Fibroblast of skin of left quadriceps (primary cell): ENCODE data around the gene ESM1.
A peak's percentile ranks its signal among the peaks of the same experiment; 100 is the strongest.

ENCODE experiments used
- DNase-seq, 2 experiments: peaks; one replicate each; pipeline ENCODE4 v3.0.0-alpha.2; 2013; ENCODE audit warnings: low read depth in 2 of 2

Gene ESM1

DNA sequence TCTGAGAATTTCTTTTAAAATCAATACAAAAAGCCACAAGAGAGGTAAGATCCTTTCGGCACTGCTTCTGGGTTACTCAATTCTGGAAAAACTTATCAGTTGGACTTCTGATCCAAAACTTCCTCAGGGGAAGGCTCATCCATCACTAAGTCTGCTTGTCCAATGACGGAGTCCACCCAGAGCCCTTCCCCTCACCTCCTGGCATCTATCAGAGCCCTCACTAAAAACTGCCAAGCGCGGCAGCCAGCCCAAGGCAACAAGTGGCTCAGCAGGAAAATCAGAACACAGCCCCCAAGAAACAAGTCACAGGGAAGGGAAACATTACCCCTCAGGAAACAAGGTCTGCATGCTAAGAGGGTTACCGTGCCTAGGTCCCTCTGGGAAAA lies 869 bp upstream of the ESM1 start:
- no peak for DNase-seq

DNA sequence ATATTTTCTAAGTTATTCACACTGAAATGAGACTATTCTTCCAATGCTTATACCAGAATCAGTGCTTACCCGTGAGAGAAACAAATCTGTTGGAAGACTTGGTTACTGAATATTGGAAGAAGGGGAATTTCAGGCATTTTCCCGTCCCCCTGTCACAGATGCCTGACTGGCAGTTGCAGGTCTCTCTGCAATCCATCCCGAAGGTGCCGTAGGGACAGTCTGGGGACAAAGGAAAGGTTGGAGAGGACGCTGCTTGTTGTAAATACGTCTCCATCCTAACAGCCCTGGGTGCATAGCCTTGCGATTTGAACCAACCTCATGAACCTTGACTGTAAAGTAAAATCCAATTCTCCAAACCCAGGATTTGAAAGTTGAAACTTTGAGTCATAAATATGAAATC lies 3.5 kb downstream of the ESM1 start:
- DNase-seq, result no peak

DNA sequence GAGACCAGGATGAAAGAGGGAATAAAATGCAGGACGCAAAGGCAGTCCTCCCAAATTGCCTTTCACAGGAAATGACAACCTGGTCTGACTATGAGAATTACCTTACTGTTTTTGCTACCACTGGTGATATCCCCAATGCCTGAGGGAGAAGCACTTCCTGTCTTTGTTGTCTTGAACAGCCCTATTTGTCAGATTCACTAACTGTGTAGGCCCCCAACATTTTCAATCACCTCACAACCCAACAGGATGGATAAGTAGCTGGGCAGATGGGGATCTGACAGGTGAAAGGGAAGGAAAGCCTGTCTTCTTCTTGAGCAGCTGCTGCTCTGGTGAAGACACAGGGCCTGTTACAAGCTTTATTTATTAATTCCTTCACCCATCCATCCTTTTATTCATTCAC lies 9.7 kb downstream of the ESM1 start:
- DNase-seq, result no peak

DNA sequence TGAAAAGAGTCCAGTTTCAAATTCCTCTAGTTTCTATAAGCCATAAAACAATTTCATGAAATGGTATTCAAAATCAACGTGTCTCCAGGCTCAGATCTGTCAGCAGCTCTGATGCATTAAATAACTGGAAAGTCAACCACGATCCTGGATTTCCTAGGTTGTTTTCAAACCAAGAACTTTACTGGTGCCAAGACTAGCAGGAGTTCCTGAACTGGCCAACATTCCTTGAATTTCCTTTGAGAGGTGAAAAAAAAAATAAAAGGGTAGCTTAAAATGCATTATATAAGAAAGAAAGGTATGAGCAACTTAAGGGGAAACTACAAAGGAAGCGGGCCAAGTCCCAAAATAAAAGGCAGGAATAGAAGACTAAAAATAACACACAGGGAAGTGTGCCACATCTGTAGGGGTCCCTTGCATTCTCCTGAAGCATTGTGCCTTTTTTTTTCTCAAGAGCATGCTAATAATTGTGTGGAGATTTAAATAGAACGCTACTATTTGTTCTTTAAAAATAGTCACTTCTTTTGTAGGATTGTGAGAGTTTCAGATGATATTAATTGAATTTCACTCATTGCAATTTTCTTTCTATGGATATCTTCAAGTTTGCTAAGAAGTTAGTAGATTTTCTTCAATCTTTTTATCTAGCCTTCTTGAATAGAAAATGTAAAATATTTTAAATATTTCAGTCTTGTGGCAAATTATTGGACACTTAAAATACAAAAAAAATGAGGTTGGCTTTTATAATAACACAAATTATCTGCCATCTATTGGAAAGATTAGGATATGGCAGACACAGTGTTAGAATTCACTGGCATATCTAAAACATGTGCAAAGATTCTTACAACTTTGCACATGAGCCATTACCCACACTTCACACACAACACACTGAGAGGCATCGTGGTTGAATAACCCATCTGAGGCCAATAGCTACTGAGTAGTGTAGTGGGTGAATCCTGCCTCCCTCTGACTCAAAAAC lies 15.3 kb downstream of the ESM1 start:
- no peak for DNase-seq

DNA sequence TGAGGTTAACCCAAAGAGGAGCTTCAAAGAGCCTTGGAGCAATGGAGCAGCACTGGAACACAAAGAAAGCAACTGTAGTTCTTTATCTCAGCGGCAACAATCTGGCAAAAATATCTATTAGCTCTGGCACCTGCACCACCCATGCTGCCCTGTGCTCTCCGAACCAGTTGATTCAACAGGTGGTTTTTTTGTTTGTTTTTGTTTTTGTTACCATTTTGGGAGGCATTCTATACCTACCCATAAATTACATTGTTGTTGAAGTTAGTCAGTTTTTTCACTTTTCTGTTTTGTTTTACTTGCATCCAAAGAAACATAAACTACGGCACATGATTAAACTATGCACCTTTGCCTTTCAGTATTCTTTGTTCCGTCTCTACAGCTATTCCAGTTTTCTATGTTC lies 16.2 kb downstream of the ESM1 start:
- no peak for DNase-seq

DNA sequence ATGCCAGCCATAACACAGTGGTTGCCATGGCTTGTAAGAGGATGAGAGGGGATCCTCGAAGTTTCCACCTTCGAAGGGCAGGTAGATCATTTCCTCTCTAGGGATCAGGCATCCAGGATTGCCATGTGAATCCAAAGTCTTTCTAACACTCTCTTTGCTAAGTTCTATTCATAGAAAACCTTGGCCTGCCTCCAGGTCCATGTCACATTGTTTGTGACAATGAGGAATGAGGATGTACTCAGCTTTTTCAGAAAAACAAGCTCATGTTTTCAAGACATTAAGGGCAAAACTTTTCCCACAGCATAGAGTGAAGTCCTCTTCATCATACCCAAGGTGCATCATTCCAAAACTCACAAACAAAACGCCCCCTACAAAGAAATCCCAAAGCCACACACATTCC lies 19.6 kb downstream of the ESM1 start:
- no peak for DNase-seq

DNA sequence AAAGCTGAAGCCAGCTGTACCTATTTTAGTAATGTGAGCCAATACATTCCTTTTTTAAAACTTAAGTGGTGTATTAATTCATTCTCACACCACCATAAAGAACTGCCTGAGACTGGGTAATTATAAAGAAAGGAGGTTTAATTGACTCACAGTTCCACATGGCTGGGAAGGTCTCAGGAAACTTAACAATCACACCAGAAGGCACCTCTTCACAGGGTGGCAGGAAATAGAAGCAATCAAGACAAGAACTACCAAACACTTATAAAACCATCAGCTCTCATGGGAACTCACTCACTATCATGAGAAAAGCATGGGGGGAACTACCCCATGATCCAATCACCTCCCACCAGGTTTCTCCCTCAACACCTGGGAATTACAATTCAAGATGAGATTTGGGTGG lies 21.0 kb downstream of the ESM1 start:
- no peak for DNase-seq

DNA sequence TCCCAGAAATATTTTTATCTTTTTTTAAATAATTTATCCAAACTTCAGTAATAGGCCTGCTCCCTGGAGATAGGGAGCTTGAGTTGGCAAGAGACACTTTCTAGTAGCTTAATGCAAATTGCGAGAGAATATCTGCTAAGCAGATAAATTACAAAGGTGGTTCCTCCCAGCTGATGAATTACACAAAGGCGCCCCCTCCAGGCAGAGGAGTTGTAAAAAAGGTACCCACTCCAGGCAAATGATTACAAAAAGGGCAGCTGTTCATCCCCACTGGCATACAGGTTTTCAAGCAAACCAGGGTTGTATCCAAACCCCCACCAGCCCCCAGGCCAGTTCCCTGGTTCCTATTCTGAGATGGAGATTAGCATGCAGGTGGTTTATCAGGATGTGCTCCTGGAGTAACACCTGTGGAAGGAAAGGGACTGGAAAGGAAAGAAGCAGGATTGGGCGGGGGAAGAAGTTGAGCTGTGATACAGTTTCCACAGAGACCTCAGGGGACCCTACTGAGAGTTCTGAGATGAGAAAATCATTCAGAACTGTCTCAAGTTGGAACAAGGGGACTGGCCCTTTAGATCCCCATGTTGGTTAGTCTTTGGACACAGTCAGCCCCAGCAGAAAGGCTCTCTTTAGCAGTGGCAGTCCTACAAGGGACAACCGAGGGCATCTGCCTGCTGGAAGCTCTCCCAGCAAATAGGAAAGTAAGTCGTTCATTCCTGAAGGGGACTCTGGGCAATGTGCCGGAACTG lies 25.5 kb downstream of the ESM1 start:
- DNase-seq, result no peak

DNA sequence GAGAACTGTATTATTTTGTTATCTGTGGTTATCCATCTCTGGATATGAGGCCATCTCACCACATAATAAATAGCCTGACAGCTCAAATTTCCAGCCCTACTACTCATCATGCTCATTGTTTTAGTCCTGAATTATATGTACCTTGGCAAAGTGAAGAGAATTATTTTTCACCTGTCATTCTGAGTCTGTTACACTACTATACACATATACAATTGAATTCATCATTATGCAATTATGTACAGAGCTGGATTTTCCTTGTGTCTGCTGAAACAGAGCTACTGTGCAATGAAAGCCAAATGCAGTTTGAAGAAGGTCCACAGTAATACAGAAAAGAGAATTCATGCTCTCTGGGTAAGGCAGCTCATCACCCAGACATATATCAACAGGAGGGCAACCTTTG lies 28.5 kb downstream of the ESM1 start:
- DNase-seq, result no peak

DNA sequence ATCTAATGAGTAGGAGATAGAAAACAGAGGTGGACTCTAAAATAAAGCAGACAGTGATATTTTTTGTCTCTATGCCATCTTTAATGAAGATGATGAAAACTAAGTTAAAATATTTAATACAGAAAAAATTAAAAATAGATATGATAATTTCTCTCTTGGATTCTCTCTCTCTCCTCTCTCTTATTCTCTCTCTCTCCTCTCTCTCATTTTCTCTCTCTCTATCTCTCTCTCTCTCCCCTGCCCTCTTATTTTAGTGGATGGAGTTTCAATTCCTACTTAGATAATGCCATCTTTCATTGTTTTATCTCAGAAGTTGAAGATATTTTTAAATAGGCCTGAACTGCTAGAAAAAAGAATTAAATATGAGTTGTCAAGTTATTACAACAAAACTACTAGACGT lies 38.2 kb downstream of the ESM1 start:
- DNase-seq, result no peak

DNA sequence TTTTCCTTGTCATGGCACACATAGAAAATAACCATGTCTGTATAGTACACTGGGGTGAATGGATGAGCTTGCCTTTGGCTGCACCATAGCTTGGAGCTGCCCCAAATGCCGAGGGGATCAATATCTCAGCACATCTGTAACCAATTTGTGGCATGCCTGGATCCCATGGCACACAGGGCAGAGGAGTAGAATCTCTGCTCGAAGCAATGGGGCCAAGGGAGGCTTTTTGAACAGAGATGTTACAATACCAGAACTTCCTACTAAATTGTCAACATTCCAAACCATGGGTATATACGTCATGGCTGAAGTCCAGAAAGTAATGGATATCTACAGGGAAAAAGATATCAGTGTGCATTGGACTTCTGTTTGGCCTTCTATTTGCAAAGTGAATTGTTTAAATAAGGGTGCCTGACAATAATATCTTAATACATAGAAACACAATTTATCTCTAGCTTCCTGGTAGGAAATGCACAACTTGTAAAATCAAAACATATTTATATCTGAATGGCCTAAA lies 39.0 kb downstream of the ESM1 start:
- no peak for DNase-seq

DNA sequence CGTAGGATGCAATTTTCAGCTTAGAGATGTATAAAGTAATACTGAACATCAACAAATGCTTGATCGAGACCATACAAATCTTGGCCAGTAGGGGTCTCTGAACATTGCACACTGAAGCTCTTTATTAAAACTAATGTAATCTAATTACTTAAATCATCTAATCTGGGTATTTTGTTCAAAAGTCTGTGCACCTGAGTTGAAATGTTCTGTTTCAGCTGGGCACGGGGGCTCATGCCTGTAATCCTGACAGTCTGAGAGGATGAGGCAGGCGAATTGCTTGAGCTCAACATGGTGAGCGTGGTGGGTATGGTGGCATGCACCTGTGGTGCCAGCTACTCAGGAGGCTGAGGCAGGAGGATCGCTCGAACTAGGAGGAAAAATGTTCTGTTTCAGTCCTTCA lies 41.0 kb downstream of the ESM1 start:
- DNase-seq, result peak; percentile 10 to 16

DNA sequence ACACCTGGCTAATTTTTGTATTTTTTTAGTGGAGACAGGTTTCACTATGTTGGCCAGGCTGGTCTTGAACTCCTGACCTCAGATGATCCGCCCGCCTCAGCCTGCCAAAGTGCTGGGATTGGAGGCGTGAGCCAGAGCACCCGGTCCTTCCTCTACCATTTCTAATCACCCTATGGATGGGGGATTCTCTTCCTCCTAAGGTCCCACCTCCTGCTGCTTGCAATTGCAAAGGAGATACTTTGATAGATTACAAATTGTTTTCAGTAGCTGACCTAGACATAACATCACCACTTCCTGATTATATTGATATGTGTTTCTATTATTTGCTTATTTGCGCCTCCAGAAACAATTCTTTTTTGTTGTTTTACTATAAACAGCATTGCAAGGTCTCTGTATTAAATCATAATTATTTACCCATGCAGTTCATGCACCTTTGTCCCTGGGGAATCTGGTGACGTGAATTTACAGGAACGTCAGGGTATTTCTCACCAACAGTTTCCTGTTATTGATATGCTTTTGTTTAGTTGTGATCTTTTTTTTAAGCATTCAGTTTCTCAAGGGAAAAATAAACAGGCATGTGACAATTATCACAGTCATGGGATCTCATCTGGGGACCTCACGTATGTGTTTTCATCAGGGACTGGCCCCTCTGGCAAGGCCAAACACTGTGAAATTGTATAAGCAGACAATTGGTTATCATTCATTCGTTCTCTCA lies 43.2 kb downstream of the ESM1 start:
- no peak for DNase-seq

DNA sequence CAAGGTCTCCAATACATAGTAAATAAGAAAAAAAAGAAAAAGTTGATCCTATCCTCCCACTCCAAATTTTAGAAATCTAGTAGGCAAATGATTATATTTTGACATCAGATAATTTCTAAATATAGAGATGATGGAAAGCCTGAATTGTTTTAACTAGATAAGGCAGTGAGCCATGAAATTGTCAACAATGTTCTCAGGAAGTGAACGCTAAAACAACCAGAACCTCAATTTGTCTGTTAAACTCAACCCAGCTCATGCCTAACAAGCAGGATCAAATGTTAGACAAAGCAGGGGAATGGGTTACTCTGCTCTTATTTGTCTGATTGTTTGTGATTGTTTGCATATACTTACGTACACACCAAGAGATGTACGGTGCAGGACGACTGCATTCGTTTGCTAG lies 49.2 kb downstream of the ESM1 start:
- no peak for DNase-seq

DNA sequence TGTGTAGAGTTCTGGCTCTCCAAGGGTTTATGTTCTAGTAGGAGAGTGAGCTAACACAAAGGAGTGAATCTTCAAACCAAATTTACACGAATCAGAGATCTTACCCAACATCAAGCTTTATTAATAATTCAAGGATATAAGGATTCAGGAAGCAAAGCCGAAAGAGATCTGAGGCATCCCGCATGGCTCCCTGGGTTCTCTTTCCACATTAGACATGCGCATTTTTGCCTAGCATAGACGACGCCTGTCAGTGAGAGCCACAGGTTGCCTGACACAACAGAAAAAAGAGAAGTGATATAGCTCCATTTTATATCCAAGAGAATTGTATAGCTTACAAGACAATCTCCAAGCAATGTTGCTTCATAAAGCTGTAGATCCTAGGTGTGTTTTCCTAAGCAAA lies 52.6 kb downstream of the ESM1 start:
- DNase-seq, result no peak

DNA sequence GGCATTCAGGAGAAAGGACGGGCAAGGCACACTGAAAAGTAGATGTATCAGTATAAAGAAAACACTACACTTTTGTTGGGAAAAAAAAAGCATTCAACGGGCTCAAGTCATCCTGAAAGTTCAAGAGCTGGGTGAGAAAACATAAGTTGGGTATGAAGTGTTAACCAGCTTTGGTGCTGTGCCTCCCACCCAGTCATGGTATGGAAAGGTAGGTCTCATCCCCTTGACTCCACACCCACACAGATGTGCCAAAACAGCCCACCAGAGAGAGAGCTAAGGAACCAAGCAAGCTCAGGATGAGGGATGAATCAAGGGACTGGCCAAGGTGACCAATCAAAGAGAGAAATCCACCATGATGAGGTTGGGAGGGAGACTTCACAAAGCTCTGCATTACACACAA lies 54.7 kb downstream of the ESM1 start:
- DNase-seq, result no peak
